PFSK-1 (cell line): ENCODE results near the gene WNT7B.

Source experiments
- FOXP2 ChIP-seq: optimal IDR thresholded peaks from 2 replicates; pipeline ENCODE3; 2011; ENCODE audit warnings: borderline replicate concordance, control low read depth, inconsistent platforms; ENCODE audit not compliant: insufficient read depth; ENCODE audit errors: extremely low read length, extremely low read depth
- POLR2AphosphoS5 ChIP-seq: IDR thresholded peaks from 2 replicates; pipeline ENCODE4 v1.6.1; 2012; ENCODE audit warnings: low read depth, mild to moderate bottlenecking, control low read depth, low read length, moderate library complexity

DNA sequence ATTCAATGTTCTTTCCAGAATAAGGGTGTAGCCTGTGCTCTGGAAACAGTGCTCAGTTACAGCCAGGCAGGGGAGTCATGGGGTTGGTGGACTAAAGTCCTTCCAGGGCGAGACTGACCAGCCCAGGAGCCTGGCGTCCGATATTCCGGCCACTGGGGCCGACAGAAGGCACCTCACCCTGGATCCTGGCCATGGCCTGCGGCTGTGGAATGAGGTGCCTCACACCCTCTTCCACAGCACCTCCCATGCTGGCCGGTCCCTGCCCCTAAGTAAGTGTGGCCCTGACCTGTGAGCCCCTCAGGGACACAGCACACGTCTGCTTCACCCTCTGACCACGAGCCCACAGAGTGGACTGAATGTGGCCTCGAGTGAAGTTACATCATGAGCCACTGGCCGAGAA, 50.5 kb downstream of the WNT7B start:
- TF ChIP-seq POLR2AphosphoS5 = no peak
- no peak for TF ChIP-seq FOXP2
